Posterior vena cava (tissue), 2 donors: ENCODE measurements around the gene ATOSB. TPM values are rescaled to one million over a fixed set of nuclear protein-coding genes. Genes with fewer than 3 reads are reported as not detected.

ENCODE experiments used
- DNase-seq: peaks from one replicate; pipeline ENCODE4 v3.0.0-alpha.2; 2020; ENCODE audit warnings: low spot score
- intact Hi-C, 2 donors: fragments of 100-400 bp; cut with DNase I; formaldehyde crosslinking; loops; one replicate each; pipeline versions ENCODE4 v1.14.1 to v1.14.2; 2022 to 2023
- total RNA-seq, 2 donors: library from RNA; stranded (reverse); fragmentation: NEBNext Ultra II Directional; extraction: Animal tissue kit (Norgen Biotek cat#: 25700); gene quantifications; one replicate each; pipeline ENCODE4 v1.2.1, GENCODE V29; 2021
- donor health status: DM: yes; HTN: yes; CAD: no.
- donor health status: DM: yes; HTN: yes; CAD: no.

Gene ATOSB
- total RNA-seq, 2 donors from 2014 or later = 21.6 to 26.5 TPM

DNA sequence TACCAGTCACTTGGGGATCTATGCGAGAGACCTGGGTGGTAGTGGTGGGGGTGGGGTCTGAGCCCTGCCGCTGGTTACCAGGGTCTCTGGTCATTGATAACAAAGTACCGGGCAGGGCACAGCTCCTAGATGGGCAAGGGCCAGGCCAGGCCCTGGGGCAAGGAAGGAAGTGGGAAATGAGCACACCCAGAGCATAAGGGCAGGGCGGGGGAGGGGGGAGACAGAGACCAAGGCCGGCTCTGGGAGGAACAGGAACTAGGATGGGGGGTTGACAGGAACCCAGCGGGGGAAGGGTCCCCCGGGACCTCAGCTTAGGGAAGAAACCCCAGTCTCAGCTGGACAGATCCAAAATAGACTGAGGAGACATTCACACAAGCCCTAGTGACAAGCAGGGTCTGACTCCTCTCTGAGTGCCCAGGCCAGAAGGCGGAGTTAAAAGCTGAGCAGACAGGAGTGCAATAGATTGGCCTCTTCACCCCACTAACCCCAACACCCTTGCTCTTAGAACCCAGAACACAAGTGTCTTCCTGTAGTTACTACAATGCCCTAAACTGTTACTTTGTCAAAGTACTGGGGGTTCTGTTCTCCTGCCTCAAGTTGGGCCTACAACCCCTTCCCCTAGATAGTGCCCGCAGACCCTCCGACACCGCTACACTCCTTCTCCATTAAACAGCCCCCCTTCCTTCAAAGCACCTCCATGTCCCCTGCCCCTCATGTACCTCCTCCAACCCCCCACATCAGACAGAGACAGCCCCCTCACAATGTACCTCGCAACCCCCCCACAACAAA, 628 bp downstream of the ATOSB start:
- DNase-seq = peak; percentile 91
- intact Hi-C loops = loop anchor here (5.0 to 10.0 kb wide), 4 partner anchors 142 to 440 kb away; no protein-coding TSS in a partner anchor

DNA sequence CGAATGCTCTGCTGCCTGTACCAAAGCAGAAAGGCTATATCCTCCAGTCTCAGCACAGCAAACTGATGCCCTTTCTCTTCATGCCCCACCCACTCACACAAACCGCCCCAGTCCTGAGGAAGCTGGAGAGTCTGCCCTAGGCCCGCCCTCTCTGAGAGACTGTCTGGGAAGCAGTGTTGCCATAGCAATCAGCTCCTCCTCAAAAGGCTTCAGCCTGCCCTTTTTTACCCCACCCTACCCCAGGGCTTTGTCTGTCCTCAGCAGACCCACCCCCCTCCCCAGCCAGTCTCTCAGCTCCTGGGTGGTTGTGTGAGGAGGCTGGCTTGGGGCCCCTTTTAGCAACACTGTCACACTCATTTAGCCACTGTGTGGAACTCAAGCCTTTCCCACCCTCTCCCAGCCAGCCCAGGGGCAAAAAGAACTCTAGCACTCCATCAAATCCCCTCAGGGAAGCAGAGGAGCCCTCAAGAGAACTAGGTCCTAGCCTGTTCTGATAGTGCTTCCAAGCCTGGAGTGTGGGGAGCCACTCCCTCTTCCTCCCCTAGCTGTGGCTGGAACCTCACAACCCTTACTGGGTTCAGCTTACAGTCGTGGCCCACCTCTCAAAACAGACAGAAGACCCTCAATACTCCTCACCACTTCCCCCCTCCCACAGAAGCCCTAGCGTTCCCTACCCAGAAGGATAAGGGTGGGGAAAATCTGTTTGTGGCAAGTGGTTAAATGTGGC, 1.4 kb downstream of the ATOSB start:
- intact Hi-C loops = loop anchor here in 1 of 2 donors (10.0 kb wide), 2 partner anchors 361 to 441 kb away; no protein-coding TSS in a partner anchor
- DNase-seq = peak; percentile 95

DNA sequence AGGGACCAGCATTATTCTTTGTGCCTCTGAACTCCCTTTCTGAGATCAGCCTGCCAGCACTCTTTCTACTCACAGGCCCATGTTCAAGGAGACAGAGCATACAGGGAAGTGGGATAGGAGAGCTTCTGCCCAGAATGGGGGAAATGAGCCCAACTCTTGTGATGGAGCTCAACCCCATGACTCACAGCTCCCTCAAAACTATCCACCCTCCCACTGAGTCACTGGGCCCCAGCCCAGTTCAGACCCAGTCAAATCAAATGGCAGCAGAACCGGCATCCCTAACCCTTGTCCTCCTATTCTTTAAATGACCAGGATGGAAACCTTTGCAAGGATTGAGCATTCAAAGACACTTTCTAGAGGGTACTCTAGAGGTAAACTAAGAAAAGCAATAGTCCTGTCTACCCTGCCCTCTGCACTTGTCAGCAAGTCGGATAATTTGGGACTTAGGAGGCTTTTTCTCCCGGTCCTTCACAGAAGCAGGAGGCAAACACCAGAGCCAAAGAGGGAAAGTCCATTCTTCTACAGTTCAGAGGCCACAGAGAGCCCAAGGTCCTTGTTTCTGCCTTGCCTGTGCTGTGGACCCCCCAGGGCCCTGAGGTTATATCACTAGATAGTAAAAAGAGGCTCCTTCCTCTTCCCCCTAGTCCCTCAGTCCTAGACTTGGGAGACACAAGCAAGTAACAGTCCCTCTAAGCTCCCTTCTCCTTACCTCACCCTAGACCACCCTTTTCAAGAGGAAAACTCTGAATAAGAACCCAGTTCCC, 3.2 kb downstream of the ATOSB start:
- peak; percentile 91 for DNase-seq

DNA sequence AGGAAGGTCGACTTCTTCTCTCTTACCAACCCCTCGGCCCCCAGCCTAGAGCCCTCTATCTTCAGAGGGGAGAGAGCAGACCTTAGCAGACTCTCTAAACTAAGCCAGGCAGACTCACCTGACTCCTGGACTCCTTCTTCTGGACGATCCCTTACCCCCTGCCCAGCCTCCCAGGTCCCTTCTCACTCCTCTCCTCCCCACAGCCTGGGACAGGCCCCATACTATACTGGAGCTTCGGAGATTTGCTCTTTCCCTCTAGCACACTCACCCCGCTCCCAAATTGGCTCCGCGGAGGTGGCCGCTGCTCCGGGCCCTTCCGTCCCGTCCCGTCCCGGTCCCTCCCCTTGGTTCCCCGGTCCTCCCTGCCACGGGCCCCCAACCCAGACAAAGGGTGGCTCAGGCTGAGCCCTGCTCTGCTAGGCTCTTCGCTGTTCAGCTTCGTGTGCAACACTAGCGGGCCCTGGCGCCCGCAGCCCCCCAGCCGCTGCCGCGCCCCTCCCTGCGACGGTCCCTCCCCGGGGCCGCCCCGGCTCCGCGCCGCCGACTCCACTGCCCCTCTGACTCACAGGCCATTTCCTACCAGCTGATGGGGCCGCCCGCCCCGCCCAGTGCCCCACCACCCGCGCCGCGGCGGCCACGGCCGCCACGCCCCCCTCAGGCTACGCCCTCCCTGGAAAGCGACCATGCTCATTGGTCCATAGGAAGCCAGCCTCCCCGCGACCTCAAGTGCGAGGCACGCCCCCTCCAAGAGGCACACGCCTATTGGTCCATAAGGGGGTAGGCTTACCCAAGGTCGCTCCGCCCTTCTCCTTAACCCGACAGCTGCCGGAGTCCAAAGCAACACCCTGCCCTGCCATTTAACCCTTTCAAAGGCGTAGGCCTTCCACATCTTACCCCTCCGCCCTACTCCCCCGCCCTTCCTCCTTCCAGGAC, 4.4 kb downstream of the ATOSB start:
- intact Hi-C loops = loop anchor here in 1 of 2 donors (10.0 kb wide), 2 partner anchors 364 to 444 kb away; no protein-coding TSS in a partner anchor

More for the DNA sequence above, 3.2 kb downstream of the ATOSB start:
- intact Hi-C loops = loop anchor here in 1 of 2 donors (10.0 kb wide), 2 partner anchors 362 to 442 kb away; no protein-coding TSS in a partner anchor

DNA sequence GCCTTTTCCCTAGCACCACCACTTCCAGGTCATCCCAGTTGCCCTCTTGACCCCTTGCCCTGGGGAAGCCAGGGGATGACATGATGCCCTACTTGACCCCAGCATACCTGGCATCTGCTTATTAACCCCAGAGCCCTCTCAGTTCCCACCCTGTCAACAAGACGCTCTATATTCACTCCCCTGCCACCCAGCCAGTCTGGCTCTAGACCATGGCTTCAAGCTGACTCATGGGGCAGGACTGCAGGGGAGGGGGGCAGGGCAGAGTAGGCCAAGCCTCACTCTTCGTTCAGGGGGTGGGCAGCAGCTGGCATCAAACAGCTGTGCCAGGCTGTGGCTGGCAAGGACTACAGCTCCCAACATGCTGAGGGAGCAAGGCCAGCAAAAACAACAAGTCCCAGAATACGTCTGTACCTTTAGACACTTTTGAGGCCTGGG, 5.3 kb downstream of the ATOSB start:
- intact Hi-C loops = loop anchor here in 1 of 2 donors (10.0 kb wide), 2 partner anchors 364 to 444 kb away; no protein-coding TSS in a partner anchor
- DNase-seq = peak; percentile 67

More for the DNA sequence above, 4.4 kb downstream of the ATOSB start:
- DNase-seq = peak; percentile 99

DNA sequence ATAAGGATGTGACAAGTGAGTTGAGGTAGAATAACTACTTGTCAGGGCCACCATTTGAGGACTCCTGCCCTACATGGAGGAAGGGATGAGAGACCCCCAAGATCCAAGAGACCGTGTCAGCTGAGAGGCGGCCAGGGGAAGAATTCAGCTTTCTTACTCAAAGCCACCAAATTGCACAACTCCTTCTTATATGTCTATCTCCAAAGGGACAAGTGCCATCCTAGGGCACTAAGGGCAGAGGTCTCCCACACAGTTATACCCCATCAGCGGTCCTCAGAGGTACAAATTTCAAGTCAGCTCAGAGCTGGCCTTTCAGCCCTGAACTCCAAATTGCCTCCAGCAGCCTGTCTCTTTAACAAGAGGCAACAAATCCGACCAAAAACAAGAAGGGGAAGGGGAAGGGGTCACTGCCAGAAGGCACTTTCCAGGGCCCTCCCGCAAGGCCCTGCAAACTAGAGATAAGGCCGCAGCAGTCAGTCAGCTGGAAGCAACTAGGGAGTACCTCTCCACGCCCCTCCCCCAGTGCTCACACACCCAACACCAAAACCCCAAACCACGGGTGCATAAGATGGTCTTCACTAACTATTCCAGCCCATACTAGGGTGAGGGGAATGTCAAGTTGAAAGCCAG, 6.6 kb downstream of the ATOSB start:
- intact Hi-C loops = loop anchor here in 1 of 2 donors (10.0 kb wide), 1 partner anchor 736 kb away; no protein-coding TSS in a partner anchor

DNA sequence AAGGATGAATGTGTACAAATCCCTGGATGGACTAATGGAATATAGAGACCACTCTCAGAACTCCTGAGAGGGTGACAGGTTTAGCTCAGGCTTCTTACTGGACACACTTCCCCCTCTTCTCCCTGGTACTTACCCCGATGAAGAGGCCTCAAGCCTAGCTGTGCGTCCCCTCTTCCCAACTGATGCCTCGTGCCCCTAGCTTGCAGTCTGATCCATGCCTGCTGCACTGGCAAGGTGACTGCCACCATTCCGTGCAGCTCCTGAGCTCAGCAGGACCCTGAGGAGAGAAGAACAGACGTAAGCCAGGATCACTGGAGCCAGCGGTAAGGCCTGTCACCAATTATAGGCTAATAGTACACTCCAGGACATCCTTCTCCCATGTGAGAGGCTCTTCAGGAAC, 7.2 kb downstream of the ATOSB start:
- intact Hi-C loops = loop anchor here in 1 of 2 donors (10.0 kb wide), 1 partner anchor 736 kb away; no protein-coding TSS in a partner anchor
- DNase-seq = peak; percentile 30

More for the DNA sequence above, 6.6 kb downstream of the ATOSB start:
- DNase-seq = peak; percentile 73

DNA sequence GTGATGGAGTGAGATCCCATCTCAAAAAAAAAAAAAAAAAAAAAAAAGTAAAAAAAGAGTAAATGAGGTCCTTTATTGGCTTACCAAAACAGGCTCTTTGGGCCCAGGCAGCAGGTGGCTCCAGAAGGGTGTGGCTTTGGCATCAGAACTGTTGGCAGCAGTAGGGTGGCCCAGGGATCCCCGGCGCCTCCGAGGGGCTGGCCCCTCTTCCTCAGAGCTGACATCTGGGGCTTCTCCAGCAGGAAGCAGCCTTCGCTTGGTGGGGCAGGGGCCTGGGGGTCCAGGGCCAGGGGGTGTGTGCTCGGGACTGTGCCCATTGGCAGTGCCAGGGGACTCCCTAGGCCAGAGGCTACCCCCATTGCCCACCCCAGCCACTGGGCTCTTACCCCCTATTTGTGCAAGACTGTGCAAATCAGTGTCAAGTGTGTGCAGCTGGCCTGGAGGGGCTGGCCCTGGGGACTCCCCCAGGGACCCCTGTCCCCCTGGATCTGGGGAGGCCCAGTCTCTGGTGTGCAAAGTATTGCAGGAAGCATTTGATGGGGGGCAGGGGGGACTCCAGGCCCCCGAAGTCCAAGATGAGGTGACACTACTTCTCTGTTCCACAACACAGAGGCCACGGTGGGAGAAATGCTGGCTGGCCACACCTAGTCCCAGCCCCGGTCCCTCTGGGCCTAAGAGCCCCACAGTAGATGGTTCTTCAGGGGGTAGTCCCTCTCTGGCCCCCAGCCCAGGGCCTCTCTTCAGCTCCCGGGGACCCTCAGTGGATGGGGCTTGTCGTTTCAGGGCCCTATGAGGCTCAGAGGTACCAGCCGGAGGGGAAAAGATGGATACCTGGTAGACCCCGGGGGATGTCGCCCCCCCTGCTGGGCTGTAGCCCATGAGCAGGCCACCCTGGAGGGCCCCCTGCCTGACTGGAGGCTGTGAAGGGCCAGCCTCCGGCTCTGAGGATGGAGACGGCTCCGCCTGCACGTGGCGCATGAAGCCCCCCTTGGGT, 8.1 kb downstream of the ATOSB start:
- peak; percentile 70 for DNase-seq
- intact Hi-C loops = loop anchor here in 1 of 2 donors (10.0 kb wide), 1 partner anchor 737 kb away; no protein-coding TSS in a partner anchor

DNA sequence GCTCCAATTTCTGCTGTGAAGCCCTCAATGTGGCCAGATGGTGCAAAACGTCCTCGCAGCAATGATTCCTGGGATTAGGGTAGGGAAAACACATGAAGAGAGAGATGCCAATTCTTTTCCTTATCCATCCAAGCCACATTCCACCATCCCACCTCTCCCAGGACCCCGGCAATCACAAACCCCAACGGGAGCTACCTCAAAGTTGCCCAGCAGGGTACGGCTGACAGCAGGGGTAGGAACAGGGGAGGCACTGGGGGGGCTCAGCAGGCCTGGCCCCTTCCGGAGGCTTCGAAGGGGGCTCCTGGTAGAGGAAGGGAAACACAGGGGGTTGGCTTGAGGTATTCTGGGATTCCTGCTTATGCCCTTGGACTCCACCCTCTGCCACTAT, 9.3 kb downstream of the ATOSB start:
- intact Hi-C loops = loop anchor here (1.0 to 10.0 kb wide), 2 partner anchors 32 to 738 kb away; no protein-coding TSS in a partner anchor
- peak; percentile 30 for DNase-seq

DNA sequence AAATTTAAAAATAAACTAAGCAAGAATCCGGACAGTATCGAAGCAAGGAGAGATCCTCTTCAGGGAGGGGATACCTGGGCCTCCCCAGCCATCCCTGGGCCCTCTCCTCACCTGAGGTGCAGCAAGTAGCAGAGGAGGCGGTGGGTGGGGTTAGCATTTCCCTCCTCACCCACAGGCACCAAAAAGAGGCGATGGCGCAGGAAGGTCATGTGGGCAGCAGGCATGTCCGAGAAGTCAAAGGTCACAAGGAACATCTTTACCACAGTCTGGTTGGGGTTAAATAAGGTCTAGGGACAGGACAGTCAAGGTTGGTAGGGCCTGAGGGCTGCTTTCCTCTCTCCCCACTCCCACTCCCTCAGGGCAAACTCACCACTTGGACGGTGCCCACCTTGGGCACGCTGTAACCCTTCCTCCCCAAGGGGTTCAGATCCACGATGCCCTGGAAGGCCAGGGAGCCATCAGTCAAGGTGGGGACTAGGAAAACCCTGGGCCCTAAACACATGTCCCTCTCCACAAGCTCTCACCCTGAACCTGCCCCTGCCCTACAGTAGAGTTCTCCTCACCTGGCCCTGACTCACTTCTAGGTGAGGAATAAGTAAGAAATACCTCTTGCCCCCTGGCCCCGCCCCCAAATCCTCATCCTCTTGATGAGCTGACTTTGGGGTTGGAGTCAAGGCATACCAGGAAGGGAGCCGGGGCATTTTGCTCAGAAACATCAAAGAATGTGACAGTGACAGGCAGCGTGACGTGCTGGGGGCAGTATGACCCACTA, 9.9 kb downstream of the ATOSB start:
- intact Hi-C loops = loop anchor here (1.0 to 10.0 kb wide), 2 partner anchors 33 to 739 kb away; no protein-coding TSS in a partner anchor
- DNase-seq = peak; percentile 65

DNA sequence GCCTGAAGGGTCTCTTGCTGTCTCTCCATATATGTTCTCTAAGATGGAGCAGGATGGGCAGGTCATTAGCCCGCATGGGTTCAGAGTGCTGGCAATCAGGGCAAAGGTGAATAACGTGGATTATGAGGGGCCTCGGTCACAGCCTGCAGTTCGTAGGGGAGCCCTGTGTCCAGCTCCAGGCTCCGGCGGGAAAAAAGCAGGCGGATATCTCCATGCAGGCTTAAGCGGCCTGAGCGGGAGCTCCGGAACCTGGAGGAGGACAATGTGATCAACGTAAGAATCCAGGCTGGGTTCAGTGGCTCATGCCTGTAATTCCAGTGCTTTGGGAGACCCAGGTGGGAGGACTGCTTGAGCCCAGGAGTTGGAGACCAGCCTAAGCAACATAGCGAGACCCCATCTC, 10.5 kb downstream of the ATOSB start:
- peak; percentile 81 for DNase-seq
- intact Hi-C loops = loop anchor here in 1 of 2 donors (10.0 kb wide), 1 partner anchor 740 kb away; no protein-coding TSS in a partner anchor

DNA sequence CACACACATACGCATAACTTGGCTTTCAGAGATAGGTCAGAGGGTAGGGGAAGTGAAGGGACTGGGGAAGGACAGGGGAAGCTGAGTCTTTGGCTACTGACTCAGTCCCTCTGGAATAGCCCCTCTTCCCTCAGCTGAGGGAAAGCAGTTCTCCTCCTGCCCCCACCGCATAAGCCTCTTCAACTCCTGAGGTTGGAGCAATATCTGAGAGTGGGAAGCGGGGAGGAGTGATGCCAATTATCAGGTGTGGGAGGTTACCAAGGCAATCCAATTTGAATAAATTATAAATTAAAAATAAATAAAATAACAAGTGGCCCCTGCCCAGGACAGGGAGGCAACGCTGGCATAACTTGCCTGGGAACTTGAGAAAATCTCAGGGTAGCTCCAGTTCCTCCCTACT, 11.1 kb downstream of the ATOSB start:
- intact Hi-C loops = loop anchor here in 1 of 2 donors (10.0 kb wide), 1 partner anchor 740 kb away; no protein-coding TSS in a partner anchor

DNA sequence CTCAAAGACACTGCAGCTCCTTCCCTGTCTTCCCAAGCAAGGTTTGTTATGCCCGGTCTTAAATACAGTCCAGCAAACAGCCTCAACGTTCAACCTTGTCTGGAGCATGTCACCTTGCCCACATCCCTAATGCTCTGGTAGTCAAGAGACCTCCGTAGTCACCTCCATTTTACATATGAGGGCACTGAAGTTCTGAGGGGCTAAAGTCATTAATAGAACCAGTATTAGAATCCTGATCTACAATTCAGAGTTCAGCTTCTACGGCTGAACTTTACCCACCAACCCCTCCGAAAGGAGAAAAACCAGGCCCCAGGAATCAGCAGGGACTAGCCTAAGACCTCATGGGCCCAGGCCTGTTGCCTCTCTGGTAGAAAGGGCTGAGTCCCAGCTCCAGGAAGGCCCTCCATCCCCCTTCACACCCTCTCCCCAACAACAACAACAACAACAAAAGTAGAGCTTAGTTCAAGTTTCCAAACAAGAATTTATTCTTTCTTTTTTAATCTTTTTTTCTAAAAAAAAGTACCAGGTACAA, 11.9 kb downstream of the ATOSB start:
- intact Hi-C loops = loop anchor here in 1 of 2 donors (10.0 kb wide), 1 partner anchor 741 kb away; no protein-coding TSS in a partner anchor
- DNase-seq = no peak

More for the DNA sequence above, 11.1 kb downstream of the ATOSB start:
- peak; percentile 15 for DNase-seq

DNA sequence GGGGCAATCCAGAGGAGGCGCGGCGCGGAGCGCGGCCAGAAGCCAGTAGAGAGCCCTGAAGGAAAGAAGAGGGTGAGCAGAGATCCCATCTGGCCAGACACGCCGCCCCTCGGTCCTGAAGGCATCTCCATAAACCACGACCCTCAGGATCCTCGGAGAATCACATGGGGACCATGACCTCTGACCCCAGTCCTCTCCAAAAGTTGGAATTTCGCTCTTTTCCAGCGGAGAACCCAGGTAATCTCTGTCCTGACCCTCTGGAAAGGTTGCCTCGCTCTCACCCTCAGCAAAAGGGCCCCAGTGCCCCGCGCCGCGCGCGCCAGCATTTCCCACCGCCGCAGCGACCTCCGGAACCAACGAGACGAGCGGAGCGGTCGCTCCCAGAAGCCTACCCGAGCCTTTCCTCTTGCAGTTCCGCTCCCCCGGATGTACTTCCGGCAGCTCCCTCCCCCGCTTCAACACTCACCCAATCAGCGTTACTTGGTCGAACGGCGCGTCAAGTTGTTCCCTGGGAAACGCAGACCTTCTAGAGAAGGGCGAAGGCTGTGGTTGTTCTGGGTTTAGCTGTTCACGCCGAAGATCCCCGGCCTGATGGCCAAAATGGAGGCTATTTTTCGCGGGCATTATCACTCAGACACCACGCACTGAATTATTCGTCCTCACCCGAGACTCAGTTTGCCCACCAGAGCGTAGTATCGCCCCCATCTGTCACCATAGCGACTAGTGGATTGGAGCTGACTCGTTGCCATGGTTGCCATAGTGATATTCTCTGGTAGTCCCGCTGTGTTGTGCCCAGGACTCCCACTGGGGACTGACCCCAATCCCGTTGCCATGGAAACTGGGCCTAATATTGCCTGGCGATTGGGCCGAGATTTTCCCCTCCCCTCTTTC, 12.6 kb downstream of the ATOSB start, which contains the start of gene STOML2:
TSS of gene STOML2 (minus strand) at position 363 of the 891 bp plus-strand sequence. CDS start at position 326, 37 bp downstream.
- intact Hi-C loops = loop anchor here in 1 of 2 donors (10.0 kb wide), 1 partner anchor 742 kb away; no protein-coding TSS in a partner anchor

More for the DNA sequence above, 12.6 kb downstream of the ATOSB start, which contains the start of gene STOML2:
- DNase-seq = peak; percentile 98
